Hepatocyte (in vitro differentiated cells): ENCODE data around the gene IL21R. TPM values are rescaled to one million over a fixed set of nuclear protein-coding genes. Genes with fewer than 3 reads are reported as not detected.
"Not testable (repeated sequence)": the region's sequence is repeated elsewhere in the genome, so short reads cannot be mapped to it uniquely, and the experiment has no call there.

Experiments used
- DNase-seq: peaks from one replicate; pipeline ENCODE4 v3.0.0-alpha.2; 2016; ENCODE audit warnings: low spot score
- H2AFZ ChIP-seq: fragments of 200-600 bp; sonication (generic); 2 replicates; pipeline ENCODE4 v1.6.0; 2016; ENCODE audit warnings: antibody characterized with exemption, mild to moderate bottlenecking
- H3K27ac ChIP-seq: fragments of 200-600 bp; sonication (generic); 2 replicates; pipeline ENCODE4 v1.5.1; 2016; ENCODE audit warnings: mild to moderate bottlenecking
- H3K27me3 ChIP-seq: fragments of 200-600 bp; sonication (generic); 2 replicates; pipeline ENCODE4 v1.6.1; 2016
- H3K36me3 ChIP-seq: fragments of 200-600 bp; sonication (generic); replicated peaks from 2 replicates; pipeline ENCODE4 v1.5.1; 2016; ENCODE audit warnings: low read depth; ENCODE audit not compliant: insufficient read depth
- H3K4me1 ChIP-seq: fragments of 200-600 bp; sonication (generic); 2 replicates; pipeline ENCODE4 v1.5.1; 2016; ENCODE audit warnings: mild to moderate bottlenecking, moderate library complexity; ENCODE audit not compliant: insufficient read depth
- H3K4me2 ChIP-seq: fragments of 200-600 bp; sonication (generic); 2 replicates; pipeline ENCODE4 v1.6.0; 2016
- H3K4me3 ChIP-seq: fragments of 200-600 bp; sonication (generic); 2 replicates; pipeline ENCODE4 v1.5.1; 2016; ENCODE audit warnings: mild to moderate bottlenecking
- H3K79me2 ChIP-seq: fragments of 200-600 bp; sonication (generic); 2 replicates; pipeline ENCODE4 v1.6.0; 2017; ENCODE audit warnings: mild to moderate bottlenecking
- H3K9me2 ChIP-seq: fragments of 200-600 bp; sonication (generic); replicated peaks from 2 replicates; pipeline ENCODE4 v1.6.0; 2017; ENCODE audit warnings: mild to moderate bottlenecking; ENCODE audit not compliant: insufficient read depth
- H3K9me3 ChIP-seq: fragments of 200-600 bp; sonication (generic); 2 replicates; pipeline ENCODE4 v1.5.1; 2016; ENCODE audit warnings: low read depth, mild to moderate bottlenecking
- H4K20me1 ChIP-seq: fragments of 200-600 bp; sonication (generic); 2 replicates; pipeline ENCODE4 v1.6.0; 2016; ENCODE audit warnings: mild to moderate bottlenecking; ENCODE audit not compliant: insufficient read depth, poor library complexity, severe bottlenecking
- EZH2 ChIP-seq: fragments of 200-600 bp; sonication (generic); IDR thresholded peaks from 2 replicates; pipeline ENCODE4 v1.6.1; 2016; ENCODE audit warnings: antibody characterized with exemption, mild to moderate bottlenecking, borderline replicate concordance
- EZH2phosphoT487 ChIP-seq: fragments of 200-600 bp; sonication (generic); IDR thresholded peaks from one replicate; pipeline ENCODE4 v1.6.1; 2018; ENCODE audit warnings: antibody characterized with exemption, mild to moderate bottlenecking, low read depth, moderate library complexity; ENCODE audit not compliant: unreplicated experiment, severe bottlenecking
- WGBS: methylation state at CpG from one replicate; pipeline ENCODE4 v1.1.6; 2016; ENCODE audit warnings: low lambda C conversion rate; ENCODE audit errors: missing lambda C conversion rate; 5-methylcytosine and 5-hydroxymethylcytosine counted together
- polyA plus RNA-seq: library from polyadenylated mRNA; unstranded; fragments of >200 nt; fragmentation: Nextera tagmentation; extraction: Ambion mirVana; gene quantifications from 2 replicates; pipeline ENCODE4 v1.2.1, GENCODE V29; 2016
- total RNA-seq: library from RNA; depleted of rRNA; stranded (reverse); fragments of >200 nt; gene quantifications from 2 replicates; pipeline ENCODE4 v1.2.3, GENCODE V29; 2014
- TF ChIP-seq, protein P1 (sequence below): fragments of 200-600 bp; sonication (generic); IDR thresholded peaks from 2 replicates; pipeline ENCODE4 v1.5.1; 2016; ENCODE audit warnings: antibody characterized with exemption, mild to moderate bottlenecking; ENCODE audit not compliant: poor library complexity

Gene IL21R
- total and polyA plus RNA-seq, 2 experiments from 2014 or later, result 0.10 TPM; not detected in 1

DNA sequence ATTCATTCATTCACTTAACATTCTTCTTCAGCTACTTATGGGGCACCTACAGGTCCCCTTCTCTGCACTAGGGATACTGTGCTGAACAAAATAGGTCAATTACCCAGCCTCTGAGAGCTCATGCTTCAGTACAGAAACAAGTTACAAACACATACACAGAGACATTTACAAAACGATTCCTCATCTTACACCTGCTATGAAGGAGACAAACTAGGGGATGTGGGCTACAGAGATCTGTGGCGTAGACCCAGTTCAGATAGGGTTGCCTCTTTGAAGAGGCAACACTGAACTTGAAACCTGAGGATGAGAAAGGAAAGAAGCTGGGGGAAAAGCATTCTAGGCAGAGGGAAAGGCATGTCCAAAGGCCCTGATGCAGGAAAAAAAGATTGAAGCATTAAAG lies 5.2 kb downstream of the IL21R start:
- Histone ChIP-seq H3K4me3 (no peak overlapping the region), H3K9me2 (no peaks in the 10 kb centered on the region), H3K79me2 (no peaks in the 10 kb centered on the region), H3K27ac (no peak overlapping the region), H2AFZ (no peak overlapping the region), H3K4me2 (no peak overlapping the region), H3K4me1 (no peaks in the 10 kb centered on the region), H3K36me3 (no peaks in the 10 kb centered on the region), H3K27me3 (no peaks in the 10 kb centered on the region), H3K9me3 (no peaks in the 10 kb centered on the region), H4K20me1 (no peaks in the 10 kb centered on the region)
- TF ChIP-seq, protein P1, sequence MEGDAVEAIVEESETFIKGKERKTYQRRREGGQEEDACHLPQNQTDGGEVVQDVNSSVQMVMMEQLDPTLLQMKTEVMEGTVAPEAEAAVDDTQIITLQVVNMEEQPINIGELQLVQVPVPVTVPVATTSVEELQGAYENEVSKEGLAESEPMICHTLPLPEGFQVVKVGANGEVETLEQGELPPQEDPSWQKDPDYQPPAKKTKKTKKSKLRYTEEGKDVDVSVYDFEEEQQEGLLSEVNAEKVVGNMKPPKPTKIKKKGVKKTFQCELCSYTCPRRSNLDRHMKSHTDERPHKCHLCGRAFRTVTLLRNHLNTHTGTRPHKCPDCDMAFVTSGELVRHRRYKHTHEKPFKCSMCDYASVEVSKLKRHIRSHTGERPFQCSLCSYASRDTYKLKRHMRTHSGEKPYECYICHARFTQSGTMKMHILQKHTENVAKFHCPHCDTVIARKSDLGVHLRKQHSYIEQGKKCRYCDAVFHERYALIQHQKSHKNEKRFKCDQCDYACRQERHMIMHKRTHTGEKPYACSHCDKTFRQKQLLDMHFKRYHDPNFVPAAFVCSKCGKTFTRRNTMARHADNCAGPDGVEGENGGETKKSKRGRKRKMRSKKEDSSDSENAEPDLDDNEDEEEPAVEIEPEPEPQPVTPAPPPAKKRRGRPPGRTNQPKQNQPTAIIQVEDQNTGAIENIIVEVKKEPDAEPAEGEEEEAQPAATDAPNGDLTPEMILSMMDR, result no peak
- TF ChIP-seq EZH2phosphoT487 (no peak), EZH2 (no peak)
- no peak for DNase-seq
- WGBS, result 80% methylated on average over 2 of the region's 2 CpGs

DNA sequence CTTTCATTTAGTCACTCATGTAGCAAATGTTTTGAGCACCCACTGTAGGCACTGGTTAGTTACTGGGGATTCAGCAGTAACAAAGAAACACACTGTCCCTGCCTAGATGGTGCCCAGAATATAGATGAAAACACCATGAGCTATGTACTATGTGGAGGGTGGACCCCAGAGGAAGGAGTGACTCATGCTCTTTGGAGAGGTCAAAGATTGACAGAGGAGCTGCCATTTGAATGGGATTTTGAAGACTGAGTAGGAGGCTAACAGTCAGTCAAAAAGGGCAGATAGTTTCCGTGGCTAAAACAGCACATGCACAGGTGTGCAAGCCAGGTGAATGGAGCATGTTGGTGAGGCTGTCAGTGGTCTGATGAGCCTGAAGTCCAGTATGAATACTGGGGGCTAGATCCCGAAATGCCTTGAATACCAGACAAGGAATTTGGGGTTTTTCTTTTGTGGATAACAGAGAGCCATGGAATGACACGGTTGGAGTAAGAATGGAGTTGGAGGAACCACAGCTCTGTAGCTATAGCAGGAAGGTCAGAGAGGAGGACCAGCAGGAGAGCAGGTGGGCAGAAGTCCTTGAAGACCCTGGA lies 6.1 kb downstream of the IL21R start:
- Histone ChIP-seq H3K36me3 (no peaks in the 10 kb centered on the region), H3K27ac (no peak overlapping the region), H3K4me3 (no peak overlapping the region), H3K9me3 (no peaks in the 10 kb centered on the region), H3K4me1 (no peaks in the 10 kb centered on the region), H3K9me2 (no peaks in the 10 kb centered on the region), H3K27me3 (no peaks in the 10 kb centered on the region), H4K20me1 (no peaks in the 10 kb centered on the region), H3K79me2 (no peaks in the 10 kb centered on the region), H3K4me2 (no peak overlapping the region), H2AFZ (no peak overlapping the region)
- TF ChIP-seq, protein P1, result no peak
- TF ChIP-seq EZH2 (no peak), EZH2phosphoT487 (no peak)
- WGBS, result 80% methylated on average over 3 of the region's 3 CpGs
- no peak for DNase-seq

DNA sequence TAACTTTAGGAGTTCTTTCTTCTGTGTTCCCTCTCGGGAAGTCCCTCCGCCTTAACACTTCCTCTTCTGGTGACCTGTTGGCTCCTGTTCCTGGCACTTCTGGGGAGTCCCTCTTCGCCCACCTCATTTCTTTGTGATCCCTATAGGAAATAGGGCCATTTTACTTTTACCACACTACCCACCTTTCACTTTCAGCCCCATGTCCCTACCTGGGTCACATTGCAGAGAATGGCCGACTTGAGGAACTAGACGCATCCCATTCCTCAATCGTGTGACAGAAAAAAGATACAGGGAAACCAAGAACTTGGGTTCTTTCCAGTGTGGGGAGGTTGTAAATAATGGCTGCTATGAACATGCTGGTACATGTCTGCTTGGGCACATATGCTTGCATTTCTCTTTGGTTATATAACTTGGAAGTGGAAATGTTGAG lies 6.6 kb downstream of the IL21R start:
- H3K4me1 ChIP-seq, result no peaks in the 10 kb centered on the region
- no peak overlapping the region for H3K27ac ChIP-seq
- no peaks in the 10 kb centered on the region for H3K79me2 ChIP-seq
- TF ChIP-seq, protein P1, result no peak
- no peak for TF ChIP-seq EZH2
- TF ChIP-seq EZH2phosphoT487, result no peak
- H2AFZ ChIP-seq, result no peak overlapping the region
- H3K4me2 ChIP-seq, result no peak overlapping the region
- WGBS, result 91% methylated on average over 6 of the region's 6 CpGs
- no peaks in the 10 kb centered on the region for H3K27me3 ChIP-seq
- no peaks in the 10 kb centered on the region for H3K9me2 ChIP-seq
- no peaks in the 10 kb centered on the region for H3K36me3 ChIP-seq
- H4K20me1 ChIP-seq, result no peaks in the 10 kb centered on the region
- H3K9me3 ChIP-seq, result no peaks in the 10 kb centered on the region
- H3K4me3 ChIP-seq, result no peak overlapping the region
- no peak for DNase-seq

DNA sequence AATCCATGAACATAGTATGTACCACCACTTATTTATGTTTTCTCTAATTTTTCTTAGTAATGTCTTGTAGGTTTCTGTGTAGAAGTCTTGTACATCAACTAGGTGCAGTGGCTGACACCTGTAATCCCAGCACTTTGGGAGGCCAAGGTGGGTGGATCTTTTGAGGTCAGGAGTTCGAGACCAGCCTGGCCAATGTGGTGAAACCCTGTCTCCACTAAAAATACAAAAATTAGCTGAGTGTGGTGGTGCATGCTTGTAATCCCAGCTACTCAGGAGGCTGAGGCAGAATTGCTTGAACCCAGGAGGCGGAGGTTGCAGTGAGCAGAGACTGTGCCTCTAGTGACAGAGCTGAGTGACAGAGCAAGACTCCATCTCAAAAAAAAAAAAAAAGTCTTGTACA lies 8.0 kb downstream of the IL21R start:
- not testable (repeated sequence) for H3K4me2 ChIP-seq, DNase-seq, H2AFZ ChIP-seq, H3K36me3 ChIP-seq, H3K9me3 ChIP-seq, H3K27me3 ChIP-seq, H3K9me2 ChIP-seq, H3K4me3 ChIP-seq, H3K79me2 ChIP-seq, H3K27ac ChIP-seq, H3K4me1 ChIP-seq, H4K20me1 ChIP-seq
- WGBS, result 72% methylated on average over 2 of the region's 2 CpGs
